SK-N-SH treated with all-trans-retinoic acid at 6 μM for 48 hours (cell line): ENCODE data around the gene FAM227A.
"Not testable (repeated sequence)": the region's sequence is repeated elsewhere in the genome, so short reads cannot be mapped to it uniquely, and the experiment has no call there.

Experiments
- ATAC-seq: fragments of 200-7000 bp; cut with Tn5 transposase; 3 replicates; pipeline ENCODE4 v1.9.1; 2020; ENCODE audit warnings: mild to moderate bottlenecking, moderate library complexity
- ARNTL ChIP-seq: fragments of 450-650 bp; formaldehyde crosslinking; IDR thresholded peaks from 2 replicates; pipeline ENCODE4 v1.5.0; 2020; ENCODE audit warnings: low read depth, mild to moderate bottlenecking, moderate library complexity, borderline replicate concordance
- BACH2 ChIP-seq: fragments of 250-450 bp; sonication (Bioruptor Pico); IDR thresholded peaks from 2 replicates; pipeline ENCODE4 v1.9.0; 2021; ENCODE audit warnings: mild to moderate bottlenecking, borderline replicate concordance
- CREB5 ChIP-seq: fragments of 250-450 bp; sonication (Bioruptor Pico); IDR thresholded peaks from 2 replicates; pipeline ENCODE4 v1.5.1; 2020; ENCODE audit warnings: low read depth, mild to moderate bottlenecking, moderate library complexity
- CSDC2 ChIP-seq: fragments of 250-450 bp; sonication (Bioruptor Pico); IDR thresholded peaks from 2 replicates; pipeline ENCODE4 v1.5.0; 2020; ENCODE audit warnings: mild to moderate bottlenecking, moderate library complexity
- ESRRG ChIP-seq: fragments of 250-450 bp; sonication (Bioruptor Pico); IDR thresholded peaks from 2 replicates; pipeline ENCODE4 v1.6.1; 2021; ENCODE audit warnings: mild to moderate bottlenecking
- ISL1 ChIP-seq: fragments of 250-450 bp; sonication (Bioruptor Pico); IDR thresholded peaks from 2 replicates; pipeline ENCODE4 v2.1.2; 2022; ENCODE audit warnings: mild to moderate bottlenecking, moderate library complexity
- OSR1 ChIP-seq: fragments of 250-450 bp; sonication (Bioruptor Pico); IDR thresholded peaks from 2 replicates; pipeline ENCODE4 v1.8.0; 2022; ENCODE audit warnings: moderate library complexity, mild to moderate bottlenecking, inconsistent platforms
- PATZ1 ChIP-seq: fragments of 250-450 bp; sonication (Bioruptor Pico); IDR thresholded peaks from 2 replicates; pipeline ENCODE4 v1.8.0; 2020; ENCODE audit warnings: mild to moderate bottlenecking, moderate library complexity, borderline replicate concordance
- POU6F1 ChIP-seq: fragments of 250-450 bp; sonication (Bioruptor Pico); IDR thresholded peaks from 2 replicates; pipeline ENCODE4 v1.8.0; 2021; ENCODE audit warnings: low read depth, mild to moderate bottlenecking, moderate library complexity, borderline replicate concordance
- PPARA ChIP-seq: fragments of 250-450 bp; sonication (Bioruptor Pico); IDR thresholded peaks from 2 replicates; pipeline ENCODE4 v1.5.0; 2020; ENCODE audit warnings: mild to moderate bottlenecking, borderline replicate concordance
- RARB ChIP-seq: fragments of 250-450 bp; sonication (Bioruptor Pico); IDR thresholded peaks from 2 replicates; pipeline ENCODE4 v1.8.0; 2021; ENCODE audit warnings: mild to moderate bottlenecking, moderate library complexity
- SNAI2 ChIP-seq: fragments of 250-450 bp; sonication (Bioruptor Pico); IDR thresholded peaks from 2 replicates; pipeline ENCODE4 v1.5.0; 2020; ENCODE audit warnings: mild to moderate bottlenecking, moderate library complexity
- TOX ChIP-seq: fragments of 250-450 bp; sonication (Bioruptor Pico); IDR thresholded peaks from 2 replicates; pipeline ENCODE4 v1.8.0; 2021; ENCODE audit warnings: mild to moderate bottlenecking, moderate library complexity, borderline replicate concordance
- TSHZ2 ChIP-seq: fragments of 250-450 bp; sonication (Bioruptor Pico); IDR thresholded peaks from 2 replicates; pipeline ENCODE4 v1.5.0; 2020; ENCODE audit warnings: mild to moderate bottlenecking, moderate library complexity
- ZFP3 ChIP-seq: fragments of 250-450 bp; sonication (Bioruptor Pico); IDR thresholded peaks from 2 replicates; pipeline ENCODE4 v1.5.0; 2020; ENCODE audit warnings: mild to moderate bottlenecking, moderate library complexity
- ZFP30 ChIP-seq: fragments of 450-650 bp; formaldehyde crosslinking; IDR thresholded peaks from 2 replicates; pipeline ENCODE4 v1.5.0; 2022; ENCODE audit warnings: mild to moderate bottlenecking, moderate library complexity
- ZNF565 ChIP-seq: fragments of 450-650 bp; formaldehyde crosslinking; conservative IDR thresholded peaks from 2 replicates; pipeline ENCODE4 v1.5.0; 2020; ENCODE audit warnings: low read depth, mild to moderate bottlenecking, moderate library complexity
- ZNF70 ChIP-seq: fragments of 450-650 bp; formaldehyde crosslinking; IDR thresholded peaks from 2 replicates; pipeline ENCODE4 v1.5.0; 2020; ENCODE audit warnings: mild to moderate bottlenecking, moderate library complexity
- ZNF8 ChIP-seq: fragments of 450-650 bp; formaldehyde crosslinking; IDR thresholded peaks from 2 replicates; pipeline ENCODE4 v1.5.0; 2020; ENCODE audit warnings: mild to moderate bottlenecking, moderate library complexity

FAM227A gene

GRCh38 chr22:38607680-38608079 is 48.5 kb downstream of the FAM227A start (continued):
- TF ChIP-seq POU6F1 (CRISPR knock-in tag) = no peak

GRCh38 chr22:38602166-38602565 is 54.0 kb downstream of the FAM227A start:
- no peak for ATAC-seq
- TF ChIP-seq OSR1 (CRISPR knock-in tag) = no peak
- TF ChIP-seq POU6F1 (CRISPR knock-in tag) = no peak
- TF ChIP-seq TSHZ2 = no peak
- TF ChIP-seq ZNF70 (CRISPR knock-in tag) = no peak
- TF ChIP-seq ZNF8 = no peak
- TF ChIP-seq ZFP3 (CRISPR knock-in tag) = no peak
- no peak for TF ChIP-seq CSDC2 (CRISPR knock-in tag)
- TF ChIP-seq ZFP30 = no peak
- TF ChIP-seq BACH2 = no peak
- no peak for TF ChIP-seq PPARA (CRISPR knock-in tag)
- TF ChIP-seq ESRRG (CRISPR knock-in tag) = no peak
- TF ChIP-seq TOX (CRISPR knock-in tag) = no peak
- TF ChIP-seq PATZ1 (CRISPR knock-in tag) = no peak
- no peak for TF ChIP-seq ARNTL (CRISPR knock-in tag)
- TF ChIP-seq CREB5 = no peak
- no peak for TF ChIP-seq RARB
- TF ChIP-seq ZNF565 (CRISPR knock-in tag) = no peak

GRCh38 chr22:38601221-38601764 is 54.9 kb downstream of the FAM227A start:
- no peak for TF ChIP-seq ESRRG (CRISPR knock-in tag)
- no peak for ATAC-seq

- ATAC-seq = no peak
- TF ChIP-seq ZFP30 = no peak
- TF ChIP-seq CREB5 = no peak
- TF ChIP-seq ESRRG (CRISPR knock-in tag) = no peak
- TF ChIP-seq ISL1 = no peak
- TF ChIP-seq SNAI2 (CRISPR knock-in tag) = no peak
- no peak for TF ChIP-seq ZNF8
- TF ChIP-seq OSR1 (CRISPR knock-in tag) = no peak
These were observed 56.7 kb downstream of the FAM227A start for GRCh38 chr22:38599466-38599865.

GRCh38 chr22:38582923-38583322 is 73.3 kb downstream of the FAM227A start:
- not testable (repeated sequence) for ATAC-seq
